Measurements from ENCODE around the gene PROSER3.

The PROSER3 gene

DNA sequence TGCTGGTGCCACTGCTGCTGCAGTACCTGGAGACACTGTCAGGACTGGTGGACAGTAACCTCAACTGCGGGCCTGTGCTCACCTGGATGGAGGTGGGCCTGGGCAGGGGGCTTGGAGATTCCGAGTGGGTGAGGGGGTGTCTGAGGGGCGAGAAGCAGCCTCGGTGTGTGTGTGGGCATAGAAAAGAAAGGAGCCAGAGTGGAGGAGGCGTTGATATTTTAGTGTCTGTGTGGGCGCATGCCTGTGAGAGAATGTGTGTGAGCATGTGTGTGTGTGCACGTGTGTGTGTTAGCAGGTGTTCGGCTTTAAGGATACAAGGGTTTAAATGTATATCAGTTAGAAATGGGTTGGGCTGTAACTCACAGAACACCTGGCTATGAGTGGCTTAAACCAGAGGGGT, 21.1 kb downstream of the PROSER3 start:
- no peak for DNase-seq

DNA sequence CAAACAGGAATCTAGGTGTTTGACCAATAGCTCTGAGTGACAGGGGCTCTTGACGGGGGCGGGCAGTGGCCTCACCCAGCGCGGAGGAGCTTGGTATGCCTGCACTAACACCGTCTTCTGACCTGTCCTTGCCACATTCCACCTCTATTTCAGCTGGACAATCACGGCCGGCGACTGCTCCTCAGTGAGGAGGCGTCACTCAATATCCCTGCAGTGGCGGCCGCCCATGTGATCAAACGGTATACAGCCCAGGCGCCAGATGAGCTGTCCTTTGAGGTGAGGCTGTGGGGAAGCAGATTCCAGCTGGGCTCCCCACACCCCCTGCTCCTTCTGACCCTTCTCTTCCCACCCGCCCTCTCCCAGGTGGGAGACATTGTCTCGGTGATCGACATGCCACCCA, 22.1 kb downstream of the PROSER3 start:
- DNase-seq = no peak

DNA sequence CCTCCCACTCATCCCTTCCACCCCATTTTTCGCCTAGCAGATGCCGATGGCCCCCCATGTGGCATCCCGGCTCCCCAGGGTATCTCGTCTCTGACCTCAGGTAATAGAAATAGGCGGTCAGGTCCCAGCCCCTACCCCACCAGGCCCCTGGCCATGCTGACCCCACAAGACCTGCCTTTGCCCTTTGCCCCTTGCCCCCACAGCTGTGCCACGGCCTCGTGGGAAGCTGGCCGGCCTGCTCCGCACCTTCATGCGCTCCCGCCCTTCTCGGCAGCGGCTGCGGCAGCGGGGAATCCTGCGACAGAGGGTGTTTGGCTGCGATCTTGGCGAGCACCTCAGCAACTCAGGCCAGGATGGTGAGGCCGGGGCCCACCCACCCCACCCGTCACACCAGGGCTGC, 22.7 kb downstream of the PROSER3 start:
- no peak for DNase-seq

DNA sequence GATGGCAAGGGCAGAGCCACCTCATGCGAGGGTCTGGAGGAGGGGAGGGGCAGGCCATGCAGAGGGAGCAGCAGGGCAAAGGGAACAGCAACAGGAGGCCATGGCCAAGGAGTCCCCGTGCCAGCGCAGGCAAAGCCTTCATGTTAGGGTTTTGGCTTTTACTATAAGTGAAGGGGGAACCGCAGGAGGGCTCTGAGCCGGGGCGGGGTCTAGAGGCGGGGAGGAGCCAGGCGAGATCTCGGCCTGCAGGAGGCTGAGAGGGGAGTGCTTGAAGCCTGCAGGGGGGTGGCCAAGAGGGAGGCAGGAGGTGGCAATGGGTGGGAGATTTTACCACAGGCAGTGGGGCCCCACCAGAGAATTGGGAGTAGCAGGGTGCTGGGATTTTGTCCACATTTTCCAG, 23.7 kb downstream of the PROSER3 start:
- DNase-seq = no peak

DNA sequence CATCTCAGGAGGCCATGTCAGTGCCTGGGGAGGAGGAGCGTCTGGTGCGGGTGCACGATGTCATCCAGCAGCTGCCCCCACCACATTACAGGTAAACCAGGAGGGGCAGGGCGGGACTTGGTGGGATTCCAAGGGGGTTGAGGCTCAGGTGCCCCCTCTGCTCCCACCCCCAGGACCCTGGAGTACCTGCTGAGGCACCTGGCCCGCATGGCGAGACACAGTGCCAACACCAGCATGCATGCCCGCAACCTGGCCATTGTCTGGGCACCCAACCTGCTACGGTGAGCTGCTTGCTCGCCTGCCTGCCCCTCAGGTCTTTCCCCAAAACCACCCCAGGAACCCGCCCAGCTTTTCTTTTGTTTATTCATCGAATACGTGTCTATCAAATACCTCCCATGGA, 24.6 kb downstream of the PROSER3 start:
- DNase-seq = no peak

DNA sequence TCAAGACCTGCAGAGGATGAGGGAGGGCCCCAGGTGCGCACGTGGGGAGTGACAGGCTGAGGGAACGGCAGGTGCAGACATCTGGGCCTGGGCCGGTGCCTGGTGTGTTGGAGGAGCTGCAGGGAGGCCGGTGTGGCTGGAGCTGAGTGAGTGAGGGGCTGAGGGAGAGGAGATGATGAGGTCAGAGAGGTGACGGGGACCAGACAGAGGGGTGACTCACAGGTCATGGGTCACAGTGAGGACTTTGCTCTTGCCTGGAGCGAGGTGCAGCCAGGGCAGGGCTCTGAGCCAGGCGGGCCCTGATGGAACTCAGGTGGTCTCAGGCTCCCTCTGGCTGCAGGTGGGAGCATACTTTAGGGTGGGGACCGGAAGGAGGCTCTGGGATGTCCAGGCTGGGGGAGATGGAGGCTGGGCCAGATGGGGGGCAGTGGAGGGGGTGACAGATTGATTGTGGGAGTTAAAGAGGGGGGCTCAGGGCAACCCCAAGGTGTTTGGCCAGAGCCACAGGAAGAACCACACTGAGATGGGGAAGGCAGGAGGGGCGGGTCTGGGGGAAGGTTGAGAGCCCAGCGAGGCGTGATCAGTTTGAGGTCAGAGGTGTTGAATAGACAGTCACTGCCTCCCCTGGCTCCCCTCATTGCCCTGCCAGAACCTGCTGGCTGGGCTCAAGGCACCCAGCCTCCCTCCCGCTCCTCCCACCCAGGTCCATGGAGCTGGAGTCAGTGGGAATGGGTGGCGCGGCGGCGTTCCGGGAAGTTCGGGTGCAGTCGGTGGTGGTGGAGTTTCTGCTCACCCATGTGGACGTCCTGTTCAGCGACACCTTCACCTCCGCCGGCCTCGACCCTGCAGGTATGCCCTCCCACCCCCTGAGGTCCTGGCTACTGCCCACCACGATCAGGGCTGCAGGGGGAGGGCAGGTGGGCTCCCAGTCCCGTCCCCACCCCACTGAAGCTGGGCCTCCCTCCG, 25.8 kb downstream of the PROSER3 start:
- no peak for DNase-seq

DNA sequence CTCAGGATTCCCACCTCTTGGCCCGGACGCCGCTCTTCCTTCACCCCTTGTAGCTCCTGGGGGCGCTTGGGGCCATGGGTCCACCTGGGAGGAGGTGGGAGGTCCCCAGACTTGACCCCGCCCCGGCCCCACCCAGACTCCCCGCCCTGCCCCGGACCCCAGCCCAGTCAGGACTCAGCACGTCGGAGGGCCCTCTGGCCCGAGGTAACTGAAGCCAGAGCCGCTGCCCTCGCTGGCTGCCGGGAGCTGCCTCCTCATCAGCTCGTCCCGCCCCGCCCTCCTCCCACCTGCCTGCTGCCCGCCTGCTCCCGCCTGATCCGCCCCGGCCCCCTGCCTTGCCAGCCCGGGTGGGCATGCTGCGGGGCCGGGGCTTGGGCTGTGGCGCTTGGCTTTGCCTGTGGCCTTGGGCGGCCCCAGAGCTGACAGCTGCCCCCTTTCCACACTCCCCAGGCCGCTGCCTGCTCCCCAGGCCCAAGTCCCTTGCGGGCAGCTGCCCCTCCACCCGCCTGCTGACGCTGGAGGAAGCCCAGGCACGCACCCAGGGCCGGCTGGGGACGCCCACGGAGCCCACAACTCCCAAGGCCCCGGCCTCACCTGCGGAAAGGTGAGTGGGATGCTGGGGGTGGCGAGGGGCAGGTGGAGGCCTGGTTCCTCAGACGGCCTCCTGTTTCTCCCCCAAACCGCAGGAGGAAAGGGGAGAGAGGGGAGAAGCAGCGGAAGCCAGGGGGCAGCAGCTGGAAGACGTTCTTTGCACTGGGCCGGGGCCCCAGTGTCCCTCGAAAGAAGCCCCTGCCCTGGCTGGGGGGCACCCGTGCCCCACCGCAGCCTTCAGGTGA, 26.7 kb downstream of the PROSER3 start:
- DNase-seq = no peak

DNA sequence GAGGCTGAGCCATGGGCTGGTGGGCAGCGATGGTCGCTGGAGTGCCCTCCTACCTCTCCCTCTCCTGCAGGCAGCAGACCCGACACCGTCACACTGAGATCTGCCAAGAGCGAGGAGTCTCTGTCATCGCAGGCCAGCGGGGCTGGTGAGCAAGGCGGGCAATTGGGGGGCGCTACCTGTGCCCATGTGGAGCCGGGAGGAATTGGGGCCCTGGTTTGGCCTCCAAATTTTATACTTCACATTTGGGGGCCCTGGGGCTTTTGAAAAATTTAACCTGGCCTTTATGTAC, 27.3 kb downstream of the PROSER3 start:
- no peak for DNase-seq

DNA sequence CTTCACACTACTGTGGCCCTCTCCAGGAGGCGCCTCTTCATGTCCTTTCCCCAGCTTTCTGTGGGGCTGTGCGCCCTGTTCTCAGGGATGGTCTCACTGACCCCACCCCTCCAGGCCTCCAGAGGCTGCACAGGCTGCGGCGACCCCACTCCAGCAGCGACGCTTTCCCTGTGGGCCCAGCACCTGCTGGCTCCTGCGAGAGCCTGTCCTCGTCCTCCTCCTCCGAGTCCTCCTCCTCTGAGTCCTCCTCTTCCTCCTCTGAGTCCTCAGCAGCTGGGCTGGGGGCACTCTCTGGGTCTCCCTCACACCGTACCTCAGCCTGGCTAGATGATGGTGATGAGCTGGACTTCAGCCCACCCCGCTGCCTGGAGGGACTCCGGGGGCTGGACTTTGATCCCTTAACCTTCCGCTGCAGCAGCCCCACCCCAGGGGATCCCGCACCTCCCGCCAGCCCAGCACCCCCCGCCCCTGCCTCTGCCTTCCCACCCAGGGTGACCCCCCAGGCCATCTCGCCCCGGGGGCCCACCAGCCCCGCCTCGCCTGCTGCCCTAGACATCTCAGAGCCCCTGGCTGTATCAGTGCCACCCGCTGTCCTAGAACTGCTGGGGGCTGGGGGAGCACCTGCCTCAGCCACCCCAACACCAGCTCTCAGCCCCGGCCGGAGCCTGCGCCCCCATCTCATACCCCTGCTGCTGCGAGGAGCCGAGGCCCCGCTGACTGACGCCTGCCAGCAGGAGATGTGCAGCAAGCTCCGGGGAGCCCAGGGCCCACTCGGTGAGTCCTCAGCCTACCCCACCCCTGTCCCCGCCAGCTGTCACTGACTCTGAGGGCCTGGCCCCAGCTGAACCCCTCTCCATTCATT, 28.6 kb downstream of the PROSER3 start:
- DNase-seq = no peak

DNA sequence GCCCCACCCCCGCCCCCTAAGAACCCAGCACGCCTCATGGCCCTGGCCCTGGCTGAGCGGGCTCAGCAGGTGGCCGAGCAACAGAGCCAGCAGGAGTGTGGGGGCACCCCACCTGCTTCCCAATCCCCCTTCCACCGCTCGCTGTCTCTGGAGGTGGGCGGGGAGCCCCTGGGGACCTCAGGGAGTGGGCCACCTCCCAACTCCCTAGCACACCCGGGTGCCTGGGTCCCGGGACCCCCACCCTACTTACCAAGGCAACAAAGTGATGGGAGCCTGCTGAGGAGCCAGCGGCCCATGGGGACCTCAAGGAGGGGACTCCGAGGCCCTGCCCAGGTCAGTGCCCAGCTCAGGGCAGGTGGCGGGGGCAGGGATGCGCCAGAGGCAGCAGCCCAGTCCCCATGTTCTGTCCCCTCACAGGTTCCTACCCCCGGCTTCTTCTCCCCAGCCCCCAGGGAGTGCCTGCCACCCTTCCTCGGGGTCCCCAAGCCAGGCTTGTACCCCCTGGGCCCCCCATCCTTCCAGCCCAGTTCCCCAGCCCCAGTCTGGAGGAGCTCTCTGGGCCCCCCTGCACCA, 29.3 kb downstream of the PROSER3 start:
- DNase-seq = no peak

DNA sequence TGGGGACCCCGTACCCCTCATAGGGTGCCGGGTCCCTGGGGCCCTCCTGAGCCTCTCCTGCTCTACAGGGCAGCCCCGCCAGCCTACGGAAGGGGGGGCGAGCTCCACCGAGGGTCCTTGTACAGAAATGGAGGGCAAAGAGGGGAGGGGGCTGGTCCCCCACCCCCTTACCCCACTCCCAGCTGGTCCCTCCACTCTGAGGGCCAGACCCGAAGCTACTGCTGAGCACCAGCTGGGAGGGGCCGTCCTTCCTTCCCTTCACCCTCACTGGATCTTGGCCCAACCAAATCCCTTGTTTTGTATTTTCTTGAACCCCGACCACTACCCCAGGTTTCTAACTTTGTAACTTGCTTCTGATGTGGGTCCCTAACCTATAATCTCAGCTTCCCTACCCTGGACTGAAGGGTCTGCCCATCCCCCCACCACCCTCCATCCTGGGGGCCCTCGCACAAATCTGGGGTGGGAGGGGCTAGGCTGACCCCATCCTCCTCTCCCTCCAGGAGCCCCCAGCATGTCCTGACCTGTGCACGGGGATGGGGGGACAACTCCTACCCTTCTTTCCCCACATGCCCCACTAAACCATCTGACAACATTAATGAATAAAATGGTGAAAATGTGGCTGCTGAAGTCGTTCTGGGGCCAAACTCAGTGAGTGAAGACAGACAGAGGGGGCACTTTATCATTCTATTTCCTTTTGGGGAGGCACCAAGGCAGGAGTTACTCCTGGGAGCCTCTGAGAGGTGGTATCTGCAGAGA, 30.4 kb downstream of the PROSER3 start:
- DNase-seq = no peak

DNA sequence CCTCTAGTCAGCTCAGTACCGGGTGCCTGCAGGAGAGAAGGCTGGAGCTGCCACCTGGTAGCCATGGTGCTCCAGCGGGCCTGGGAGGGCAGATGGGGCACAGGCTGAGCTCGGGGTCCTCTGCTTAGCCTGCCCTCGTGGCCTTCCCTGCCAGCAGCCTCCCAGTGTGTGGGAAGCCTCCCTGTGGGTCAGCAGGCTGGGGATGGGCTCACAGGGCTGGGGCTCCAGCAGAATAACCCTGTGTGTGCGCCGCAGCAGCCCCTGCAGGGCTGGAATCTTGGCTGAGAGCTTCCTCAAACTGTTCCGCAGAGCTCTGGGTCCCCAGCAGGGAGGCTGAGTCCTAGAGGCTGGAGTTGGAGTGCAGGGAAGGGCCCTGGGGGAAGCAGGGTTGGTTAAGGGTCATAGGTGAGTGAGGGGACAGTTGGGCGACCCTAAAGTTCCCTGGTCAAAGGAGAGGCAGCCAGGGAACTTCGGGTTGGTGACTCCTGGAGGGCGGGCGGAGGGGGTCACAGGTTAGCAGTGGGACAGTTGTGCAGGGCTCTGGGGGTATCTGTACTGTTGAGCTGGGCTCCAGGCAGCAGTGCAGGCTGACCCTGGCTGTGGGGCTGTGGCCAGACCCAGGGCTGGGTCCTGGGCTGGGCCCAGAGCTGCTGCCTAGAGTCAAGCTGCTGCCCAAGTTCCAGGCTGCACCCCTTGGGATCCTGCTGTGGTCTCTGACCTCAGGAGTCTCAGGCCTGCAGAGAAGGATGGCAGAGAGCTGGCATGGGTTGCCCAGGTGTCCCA, 31.4 kb downstream of the PROSER3 start:
- DNase-seq = no peak

DNA sequence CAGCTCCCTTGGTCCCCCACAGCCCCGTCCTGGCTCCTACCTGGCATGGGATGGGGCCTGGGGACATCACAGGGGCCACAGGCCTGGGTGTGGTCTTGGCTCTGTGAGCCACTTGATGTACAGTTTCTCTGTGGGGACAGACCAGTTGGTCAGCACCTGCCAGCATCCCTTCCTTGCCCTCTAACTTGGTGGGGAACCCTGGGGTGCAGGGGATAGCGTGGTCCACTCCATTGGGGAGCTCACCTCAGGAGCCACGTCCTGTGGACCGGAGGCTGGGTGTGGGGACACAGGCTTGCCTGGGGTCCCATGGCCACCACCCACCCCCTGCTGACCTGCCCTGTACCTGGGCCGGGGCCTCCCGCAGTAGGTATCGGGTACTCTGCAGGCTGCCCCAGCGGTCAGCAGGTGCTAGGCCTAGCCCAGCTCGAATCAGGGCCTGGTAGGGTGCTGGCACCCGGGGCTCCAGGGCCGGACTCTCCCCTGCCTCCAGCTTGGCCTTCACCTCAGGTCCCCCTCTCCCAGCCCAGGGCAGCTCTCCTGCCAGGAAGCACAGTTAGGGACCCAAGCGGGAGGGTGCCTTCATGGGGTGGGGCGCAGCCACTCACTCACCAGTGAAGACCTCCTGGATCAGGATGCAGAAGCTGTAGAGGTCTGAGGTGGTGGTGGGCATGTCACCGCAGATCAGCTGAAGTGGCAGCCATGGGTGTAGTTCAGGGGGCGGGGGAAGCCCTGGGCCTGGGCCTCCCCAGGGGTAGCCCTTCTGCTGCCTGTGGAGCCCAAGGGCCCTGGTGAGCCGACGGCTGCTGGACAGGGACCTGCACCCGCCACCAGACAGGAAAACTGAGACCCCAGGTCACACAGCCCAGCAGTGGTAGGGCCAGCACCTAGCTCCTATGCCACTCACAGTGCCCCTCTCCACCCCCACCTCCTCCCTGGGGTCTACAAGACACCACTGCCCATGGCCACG, 32.3 kb downstream of the PROSER3 start:
- no peak for DNase-seq

DNA sequence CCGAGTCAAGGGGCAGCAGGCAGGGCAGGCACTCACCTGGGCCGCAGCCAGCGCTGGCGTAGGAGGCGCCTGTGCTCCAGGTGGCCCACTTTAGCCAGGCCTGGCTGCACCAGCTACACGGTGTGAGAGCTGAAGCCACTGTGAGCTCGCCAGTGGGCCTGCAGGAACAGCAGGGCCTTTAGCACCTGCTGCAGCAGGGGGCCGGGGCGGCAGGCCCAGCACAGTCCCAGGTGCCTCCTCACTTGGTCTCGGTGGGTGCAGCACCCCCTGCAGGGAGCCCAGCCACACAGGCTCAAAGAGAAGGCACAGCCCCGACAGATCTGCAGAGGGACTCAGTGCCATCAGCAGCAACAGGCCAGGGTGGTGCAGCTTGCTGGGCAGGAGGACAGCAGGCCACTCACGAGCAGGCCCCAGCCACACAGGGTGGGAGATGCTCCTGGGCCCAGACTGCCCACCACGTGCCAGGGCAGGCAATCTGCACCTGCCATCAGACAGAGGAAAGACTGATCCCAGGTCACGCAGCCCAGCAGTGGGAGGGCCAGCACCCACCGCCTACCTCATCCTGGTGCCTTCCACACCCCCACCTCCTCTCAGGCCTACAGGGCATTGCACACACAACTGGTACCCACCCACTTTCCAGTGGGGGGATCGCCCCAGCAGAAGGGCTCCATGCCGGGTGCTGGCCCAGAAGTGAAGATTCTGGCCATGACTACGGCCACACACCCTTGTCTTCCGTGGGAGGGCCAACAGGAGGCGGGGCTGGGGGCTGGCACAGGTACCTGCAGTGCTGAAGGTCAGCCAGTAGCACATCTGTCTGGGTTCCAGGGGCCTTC, 33.2 kb downstream of the PROSER3 start:
- no peak for DNase-seq

DNA sequence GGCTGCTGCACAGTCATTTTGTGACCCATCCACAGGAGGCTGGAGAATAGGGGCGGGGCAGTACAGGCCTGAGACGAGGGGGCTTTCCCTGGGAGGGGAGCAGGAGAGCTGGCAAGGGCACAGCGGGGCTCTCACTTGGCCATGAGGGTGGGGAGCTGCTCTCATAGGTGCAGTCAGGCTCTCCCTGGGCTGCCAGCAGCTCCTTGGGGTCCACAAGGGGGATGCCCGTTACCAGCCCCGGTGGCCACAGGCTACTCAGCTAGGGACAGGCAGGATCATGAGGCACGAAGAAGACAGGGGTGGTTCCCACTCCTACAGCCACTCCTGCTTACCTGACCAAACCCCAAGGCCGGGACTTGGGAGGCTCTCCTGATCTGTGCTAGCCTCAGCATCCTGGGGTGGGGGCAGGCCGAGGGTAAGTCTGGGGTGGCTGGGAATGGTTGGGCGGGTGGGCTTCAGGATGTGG, 33.9 kb downstream of the PROSER3 start:
- no peak for DNase-seq

DNA sequence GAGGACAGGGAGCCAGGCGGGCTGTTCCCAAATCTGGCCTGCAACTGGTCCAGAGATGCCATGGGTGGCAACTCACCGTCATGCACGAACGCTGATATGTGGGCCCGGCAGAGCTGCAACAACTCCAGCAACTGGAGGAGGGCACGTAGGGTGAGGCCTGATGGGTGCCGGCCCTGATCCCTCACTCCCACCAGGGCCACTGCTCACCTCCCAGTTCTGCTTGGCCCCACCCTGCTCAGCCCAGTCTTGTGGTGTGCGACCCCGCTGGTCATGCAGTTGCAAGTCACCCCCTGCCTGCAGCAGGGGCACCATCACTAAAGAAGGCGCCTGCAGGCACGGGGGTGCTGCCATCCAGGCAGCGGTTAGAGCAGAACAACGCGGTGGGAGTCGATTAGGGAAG, 34.3 kb downstream of the PROSER3 start:
- no peak for DNase-seq

DNA sequence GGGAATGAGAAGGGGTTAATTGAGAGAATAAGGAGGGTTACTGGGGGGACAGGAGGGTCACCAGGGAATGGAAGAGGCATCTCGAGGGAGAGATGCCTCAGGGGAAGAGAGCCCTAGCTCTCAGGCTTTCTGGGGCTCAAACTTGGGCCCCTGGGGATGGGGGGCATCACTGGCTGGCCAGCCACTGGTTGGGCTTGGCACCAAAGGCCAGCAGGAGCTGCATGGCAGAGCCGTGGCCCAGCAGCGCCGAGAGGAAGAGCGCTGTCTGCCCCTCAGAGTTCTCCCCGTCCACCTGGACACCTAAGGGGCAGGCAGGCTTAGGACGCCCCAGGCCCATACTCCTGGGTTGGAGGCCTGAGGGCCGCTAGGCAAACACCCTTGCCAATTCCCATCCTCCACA, 34.9 kb downstream of the PROSER3 start:
- no peak for DNase-seq

DNA sequence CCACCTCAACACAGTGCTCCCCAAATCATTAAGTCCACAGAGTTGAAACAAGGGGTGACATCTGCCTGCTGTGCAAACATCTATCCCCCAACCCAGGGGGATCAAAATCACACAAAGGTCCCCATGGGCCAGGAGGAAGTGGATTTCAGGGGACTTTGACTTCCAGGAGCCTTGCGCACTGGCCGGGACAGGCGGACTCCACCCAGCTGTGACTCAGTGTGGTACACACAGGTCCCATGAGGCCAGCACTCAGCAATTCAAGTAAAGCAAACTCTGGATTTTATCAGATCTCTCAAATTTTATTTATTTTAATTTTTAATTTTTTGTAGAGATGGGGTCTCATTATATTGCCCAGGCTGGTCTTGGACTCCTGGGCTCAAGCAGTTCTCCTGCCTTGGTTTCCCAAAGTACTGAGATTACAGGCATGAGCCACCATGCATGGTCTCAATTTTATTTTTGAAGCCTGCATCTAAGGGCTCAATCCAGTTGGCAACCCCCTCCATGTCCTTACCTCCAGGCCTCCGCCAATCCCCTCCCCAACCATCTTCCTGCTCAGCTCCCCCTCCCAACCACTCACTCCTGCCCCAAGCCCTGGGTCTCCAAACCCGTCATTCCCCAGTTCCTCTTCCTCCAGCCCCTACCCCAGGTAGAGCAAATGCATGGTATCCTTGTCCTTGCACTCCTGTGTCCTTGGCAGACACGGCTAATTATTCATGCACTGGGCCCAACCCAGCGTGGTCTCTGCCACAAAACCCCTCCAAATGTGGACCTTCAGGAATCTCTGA, 35.6 kb downstream of the PROSER3 start:
- DNase-seq = no peak
